ENCODE data around the gene WBP1. TPM values are rescaled to one million over a fixed set of nuclear protein-coding genes. Genes with fewer than 3 reads are reported as not detected.

WBP1 gene
- total RNA-seq, 1 donor from 2014 or later: 27.1 TPM

DNA sequence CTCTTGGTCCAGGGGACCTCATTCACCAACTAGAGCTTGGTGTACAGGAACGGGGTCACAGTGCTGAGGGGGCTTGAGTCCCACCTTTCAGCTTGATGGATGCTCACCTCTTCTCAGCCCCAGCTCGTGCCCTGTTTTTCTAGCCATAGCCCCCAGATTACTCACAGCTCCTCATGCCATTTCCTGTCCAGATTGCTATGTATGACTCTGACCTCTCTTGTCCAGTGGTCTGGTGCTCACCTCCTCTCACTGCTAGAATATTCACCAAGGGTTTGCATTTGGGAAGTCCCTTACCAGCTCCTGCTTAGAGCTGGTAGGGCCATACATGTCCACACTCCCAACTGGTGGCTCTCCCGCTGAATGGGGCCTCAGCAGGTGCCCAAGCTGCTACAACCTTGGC is 35.3 kb downstream of the WBP1 start:
- Histone ChIP-seq H3K27me3 (ENCODE audit: control insufficient read depth in 3 of 3, insufficient read depth in 3 of 3, low read length in 3 of 3) (peaks cover 15 to 21% (median 20%) of the 10 kb centered on the region in 3 donors), H3K9me3 (ENCODE audit: control insufficient read depth in 3 of 3, low read length in 3 of 3) (no peaks in the 10 kb centered on the region)

DNA sequence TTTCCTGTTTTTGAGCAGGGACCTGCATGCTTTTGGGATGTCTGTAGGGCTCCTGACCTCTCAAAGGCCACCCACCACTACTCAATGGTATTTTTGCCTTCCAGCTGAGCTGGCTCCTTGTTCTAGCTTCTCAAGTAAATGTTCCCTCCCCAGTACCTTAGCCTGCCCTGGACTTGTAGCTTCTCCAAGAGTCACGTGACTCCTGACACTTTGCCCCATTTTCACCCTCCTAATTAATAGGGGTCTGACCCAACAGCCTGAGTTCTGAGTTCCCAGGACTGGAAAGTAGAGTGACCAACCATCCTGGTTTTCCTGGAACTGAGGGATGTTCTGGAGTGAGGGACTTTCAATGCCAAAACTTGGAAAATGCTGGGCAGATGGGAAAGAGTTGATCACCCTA is 37.2 kb downstream of the WBP1 start:
- H3K9me3 ChIP-seq (ENCODE audit: control insufficient read depth in 3 of 3, low read length in 3 of 3): no peaks in the 10 kb centered on the region

More for the DNA sequence above, 35.3 kb downstream of the WBP1 start:
- Histone ChIP-seq H3K36me3 (ENCODE audit: control insufficient read depth in 3 of 3, insufficient read depth in 3 of 3, low read length in 3 of 3) (peaks cover 46 to 54% (median 49%) of the 10 kb centered on the region in 3 donors), H3K4me3 (ENCODE audit: low read length in 3 of 3) (no peak overlapping the region), H3K4me1 (ENCODE audit: control insufficient read depth in 3 of 3, insufficient read depth in 3 of 3, low read length in 3 of 3) (peaks cover 9 to 12% (median 11%) of the 10 kb centered on the region in 3 donors), H3K27ac (ENCODE audit: low read depth, low read length) (no peak overlapping the region), H3K9ac (ENCODE audit: low read depth in 1 of 3, low read length in 3 of 3) (no peak overlapping the region)

DNA sequence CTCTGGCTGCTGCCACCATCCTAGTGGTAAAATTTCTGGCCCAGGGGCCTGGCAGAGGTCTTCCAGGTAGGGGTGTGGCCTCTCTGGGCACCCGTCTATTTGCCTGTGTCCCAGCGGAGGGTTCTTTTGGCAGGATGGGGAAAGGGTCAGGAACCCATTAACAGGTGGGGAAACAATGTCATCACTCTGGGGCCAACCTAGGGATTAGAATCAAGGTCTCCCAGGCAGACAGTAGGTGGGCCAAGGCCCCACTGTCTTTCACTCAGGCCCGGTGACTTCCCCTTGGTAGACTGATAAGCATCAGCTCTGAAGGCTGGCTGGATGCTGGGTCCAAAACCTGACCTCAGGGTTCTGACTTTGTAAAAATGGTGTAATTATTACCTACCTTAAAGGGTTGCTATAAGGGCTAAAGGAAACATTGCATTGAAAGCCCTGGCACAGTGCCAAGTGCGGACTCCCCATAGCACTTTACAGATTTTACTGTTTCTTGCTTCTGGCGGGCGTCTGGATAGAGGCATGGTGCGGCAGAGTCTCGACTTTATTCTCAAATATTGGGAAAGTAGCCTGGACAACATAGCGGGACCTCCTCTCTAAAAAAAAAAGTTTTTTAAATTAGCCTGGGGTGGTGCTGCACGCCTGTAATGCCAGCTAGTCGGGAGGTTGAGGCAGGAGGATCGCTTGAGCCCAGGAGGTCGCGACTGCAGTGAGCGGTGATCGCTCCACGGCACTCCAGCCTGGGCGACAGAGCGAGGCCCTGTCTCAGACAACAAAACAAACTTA is 38.9 kb downstream of the WBP1 start:
- Histone ChIP-seq H3K27me3 (ENCODE audit: control insufficient read depth in 3 of 3, insufficient read depth in 3 of 3, low read length in 3 of 3) (peaks cover 45 to 56% (median 54%) of the 10 kb centered on the region in 3 donors), H3K27ac (ENCODE audit: low read depth, low read length) (no peak overlapping the region), H3K36me3 (ENCODE audit: control insufficient read depth in 3 of 3, insufficient read depth in 3 of 3, low read length in 3 of 3) (peaks cover 19 to 23% (median 20%) of the 10 kb centered on the region in 3 donors), H3K4me3 (ENCODE audit: low read length in 3 of 3) (peak overlapping the region; percentile 14 to 60 (median 59)), H3K9me3 (ENCODE audit: control insufficient read depth in 3 of 3, low read length in 3 of 3) (no peaks in the 10 kb centered on the region), H3K9ac (ENCODE audit: low read depth in 1 of 3, low read length in 3 of 3) (peak overlapping the region in 2 of 3 donors; percentile 33 to 40), H3K4me1 (ENCODE audit: control insufficient read depth in 3 of 3, insufficient read depth in 3 of 3, low read length in 3 of 3) (peaks cover 19 to 23% (median 21%) of the 10 kb centered on the region in 3 donors)

More for the DNA sequence above, 37.2 kb downstream of the WBP1 start:
- no peak overlapping the region for H3K9ac ChIP-seq (ENCODE audit: low read depth in 1 of 3, low read length in 3 of 3)
- no peak overlapping the region for H3K27ac ChIP-seq (ENCODE audit: low read depth, low read length)
- H3K4me3 ChIP-seq (ENCODE audit: low read length in 3 of 3): no peak overlapping the region
- peaks cover 36 to 39% (median 37%) of the 10 kb centered on the region in 3 donors for H3K36me3 ChIP-seq (ENCODE audit: control insufficient read depth in 3 of 3, insufficient read depth in 3 of 3, low read length in 3 of 3)
- peaks cover 32 to 40% (median 39%) of the 10 kb centered on the region in 3 donors for H3K27me3 ChIP-seq (ENCODE audit: control insufficient read depth in 3 of 3, insufficient read depth in 3 of 3, low read length in 3 of 3)
- H3K4me1 ChIP-seq (ENCODE audit: control insufficient read depth in 3 of 3, insufficient read depth in 3 of 3, low read length in 3 of 3): peaks cover 19 to 23% (median 21%) of the 10 kb centered on the region in 3 donors

DNA sequence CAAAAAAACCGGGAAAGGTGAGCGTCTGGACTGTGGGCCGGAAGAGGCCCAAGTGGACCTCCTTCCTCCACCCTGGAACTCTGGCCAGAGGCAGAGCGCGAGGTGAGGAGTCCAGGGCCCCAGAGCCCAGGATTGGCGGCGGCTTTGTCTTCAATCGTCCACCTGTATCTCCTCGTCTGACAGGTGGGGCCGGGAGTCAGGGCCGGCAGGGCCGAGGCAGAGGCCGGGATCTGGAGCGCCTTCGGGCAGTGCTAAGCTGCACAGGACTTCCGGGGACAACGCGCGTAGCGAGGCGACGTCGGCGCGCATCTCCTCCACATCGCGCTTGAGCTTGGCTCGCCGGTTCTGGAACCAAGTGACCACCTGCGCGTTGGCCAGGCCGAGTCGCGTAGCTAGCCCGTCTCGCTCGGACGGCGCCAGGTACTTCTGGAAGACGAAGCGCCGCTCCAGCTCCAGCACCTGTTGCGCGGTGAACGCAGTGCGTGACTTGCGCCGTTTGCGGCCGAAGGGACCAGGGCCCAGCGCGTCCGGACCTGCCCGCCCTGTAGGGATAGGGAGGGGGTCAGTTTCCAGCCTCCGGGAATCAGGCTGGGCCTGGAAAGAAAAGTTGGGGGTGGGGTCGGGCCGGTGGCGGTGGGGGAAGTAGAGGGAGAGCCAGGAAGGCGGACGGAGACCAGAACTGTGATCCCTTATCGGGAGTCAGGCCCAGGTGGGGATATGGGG is 39.7 kb downstream of the WBP1 start:
- Histone ChIP-seq H3K36me3 (ENCODE audit: control insufficient read depth in 3 of 3, insufficient read depth in 3 of 3, low read length in 3 of 3) (peaks cover 11 to 15% (median 12%) of the 10 kb centered on the region in 3 donors), H3K4me1 (ENCODE audit: control insufficient read depth in 3 of 3, insufficient read depth in 3 of 3, low read length in 3 of 3) (peaks cover 19 to 23% (median 23%) of the 10 kb centered on the region in 3 donors), H3K9me3 (ENCODE audit: control insufficient read depth in 3 of 3, low read length in 3 of 3) (no peaks in the 10 kb centered on the region), H3K27me3 (ENCODE audit: control insufficient read depth in 3 of 3, insufficient read depth in 3 of 3, low read length in 3 of 3) (peaks cover 47 to 64% (median 62%) of the 10 kb centered on the region in 3 donors), H3K9ac (ENCODE audit: low read depth in 1 of 3, low read length in 3 of 3) (peak overlapping the region; percentile 28 to 40 (median 33)), H3K27ac (ENCODE audit: low read depth, low read length) (no peak overlapping the region), H3K4me3 (ENCODE audit: low read length in 3 of 3) (peak overlapping the region; percentile 59 to 66 (median 60))

DNA sequence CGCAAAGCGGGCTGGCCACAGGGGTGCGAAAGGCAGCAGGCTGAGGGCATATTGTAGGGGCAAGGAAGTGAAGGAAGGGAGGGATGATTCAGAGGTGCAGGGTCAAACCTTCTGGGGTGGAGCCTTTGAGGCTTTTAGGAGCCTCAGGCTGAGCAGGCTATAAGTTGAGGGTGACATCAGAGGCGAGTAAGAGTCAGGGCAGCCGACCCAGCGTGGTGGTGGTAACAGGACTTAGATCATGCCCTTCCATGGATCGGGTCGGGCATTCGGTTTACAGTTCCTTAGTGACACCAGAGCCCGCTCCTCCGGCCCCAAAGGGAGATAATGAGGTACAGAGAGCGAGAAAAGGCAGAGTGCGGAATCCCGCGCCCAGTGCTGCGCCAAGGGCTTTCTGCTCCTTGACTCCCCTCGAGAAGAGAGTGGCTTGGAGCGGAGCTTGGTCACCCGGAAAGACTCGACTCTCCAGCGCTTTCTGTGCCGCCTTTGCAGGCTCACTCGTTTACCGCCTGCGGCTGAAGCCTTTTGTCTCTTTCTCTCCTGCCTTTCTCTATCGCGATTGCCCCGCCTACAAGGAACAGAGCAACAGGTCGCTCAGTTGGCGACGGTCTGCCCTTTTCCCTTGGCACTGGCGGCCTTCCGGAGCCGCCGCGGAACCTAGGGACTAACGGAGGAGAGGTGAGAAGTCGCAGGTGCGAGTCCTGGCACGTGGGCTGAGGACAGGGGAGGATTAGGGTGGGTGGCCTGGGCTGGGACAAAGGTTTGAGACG is 40.4 kb downstream of the WBP1 start:
- Histone ChIP-seq H3K27me3 (ENCODE audit: control insufficient read depth in 3 of 3, insufficient read depth in 3 of 3, low read length in 3 of 3) (peaks cover 47 to 70% (median 62%) of the 10 kb centered on the region in 3 donors), H3K4me3 (ENCODE audit: low read length in 3 of 3) (peak overlapping the region; percentile 59 to 66 (median 60)), H3K9ac (ENCODE audit: low read depth in 1 of 3, low read length in 3 of 3) (peak overlapping the region; percentile 29 to 68 (median 30)), H3K36me3 (ENCODE audit: control insufficient read depth in 3 of 3, insufficient read depth in 3 of 3, low read length in 3 of 3) (peaks cover 4 to 8% (median 5%) of the 10 kb centered on the region in 3 donors), H3K9me3 (ENCODE audit: control insufficient read depth in 3 of 3, low read length in 3 of 3) (no peaks in the 10 kb centered on the region), H3K4me1 (ENCODE audit: control insufficient read depth in 3 of 3, insufficient read depth in 3 of 3, low read length in 3 of 3) (peaks cover 20 to 23% (median 23%) of the 10 kb centered on the region in 3 donors), H3K27ac (ENCODE audit: low read depth, low read length) (no peak overlapping the region)

DNA sequence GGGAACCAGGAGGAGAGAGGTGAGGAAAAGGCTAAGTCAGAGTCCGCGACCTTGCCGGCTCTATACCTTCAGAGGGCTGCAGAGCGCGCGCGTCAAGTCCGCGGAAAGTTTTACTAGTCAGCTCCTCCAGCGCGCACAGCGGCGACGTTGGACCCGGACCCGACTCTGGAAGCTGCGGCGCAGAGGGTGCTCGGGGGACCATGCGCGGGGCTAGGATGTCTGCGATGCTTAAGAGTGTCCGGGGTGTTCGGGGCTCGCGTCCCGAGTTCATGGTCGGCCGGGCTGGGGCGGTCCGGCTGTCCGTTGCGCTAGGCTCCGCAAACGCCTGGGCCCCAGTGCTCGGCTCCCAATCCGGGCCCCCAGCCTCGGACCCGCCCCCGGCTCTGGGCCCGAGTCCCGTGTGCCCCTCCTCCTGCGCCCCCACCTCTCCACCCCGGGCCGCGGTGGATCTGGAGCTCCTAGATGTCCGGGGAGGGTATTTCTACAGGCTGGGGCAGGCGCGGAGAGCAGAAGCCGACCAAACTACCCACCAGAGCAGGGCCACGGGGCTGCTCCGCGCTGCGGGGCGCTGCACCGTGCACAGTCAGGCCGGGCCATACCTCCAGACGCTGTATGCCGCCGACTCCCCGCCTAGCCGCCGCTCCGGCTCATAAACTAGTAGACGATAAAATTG is 41.2 kb downstream of the WBP1 start, which contains the start of gene LBX2:
Gene LBX2, minus strand, starts transcription at position 337 of the 673 bp plus-strand sequence. Its CDS starts 66 bp downstream, at position 271.
- Histone ChIP-seq H3K4me3 (ENCODE audit: low read length in 3 of 3) (peak within 1 kb of the TSS; percentile 59 to 66 (median 60)), H3K9ac (ENCODE audit: low read depth in 1 of 3, low read length in 3 of 3) (peak within 1 kb of the TSS; percentile 29 to 68 (median 30)), H3K27me3 (ENCODE audit: control insufficient read depth in 3 of 3, insufficient read depth in 3 of 3, low read length in 3 of 3) (peaks cover 47 to 75% (median 66%) of the 10 kb centered on the region in 3 donors), H3K4me1 (ENCODE audit: control insufficient read depth in 3 of 3, insufficient read depth in 3 of 3, low read length in 3 of 3) (peaks cover 27 to 29% (median 28%) of the 10 kb centered on the region in 3 donors), H3K9me3 (ENCODE audit: control insufficient read depth in 3 of 3, low read length in 3 of 3) (no peaks in the 10 kb centered on the region), H3K36me3 (ENCODE audit: control insufficient read depth in 3 of 3, insufficient read depth in 3 of 3, low read length in 3 of 3) (peaks cover 0 to under 1% (median 0%) of the 10 kb centered on the region in 3 donors), H3K27ac (ENCODE audit: low read depth, low read length) (no peak within 1 kb of the TSS)

DNA sequence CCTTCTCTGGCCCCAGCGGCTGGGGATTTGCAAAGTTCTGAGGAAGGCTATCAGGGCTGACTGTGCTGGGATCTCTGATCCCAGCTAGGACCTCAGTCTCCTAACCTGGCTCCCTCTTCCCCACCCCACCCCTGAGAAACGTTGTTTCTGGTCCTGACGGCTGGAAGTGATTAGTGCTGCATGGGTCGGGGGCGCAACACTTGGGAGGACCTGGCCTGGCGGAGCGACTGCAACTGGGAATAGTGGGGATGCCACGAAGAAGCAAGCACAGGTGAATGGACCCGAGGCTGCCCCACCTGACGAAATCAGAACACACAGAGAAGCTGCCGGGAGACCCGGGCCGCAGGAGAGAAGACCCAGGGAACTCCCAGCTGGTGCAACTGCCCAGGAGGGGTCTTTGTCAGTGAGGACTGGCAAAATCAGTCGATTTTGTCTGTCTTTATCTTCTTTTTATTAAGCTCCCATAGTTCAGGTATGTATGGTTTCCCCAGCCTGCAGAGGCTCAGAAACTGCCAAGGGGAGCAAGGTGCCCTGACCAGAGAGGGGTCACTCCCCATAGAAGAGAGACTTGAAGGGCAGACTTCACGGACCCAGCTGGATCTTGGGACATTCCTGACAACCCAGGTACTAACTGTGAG is 41.8 kb downstream of the WBP1 start:
- Histone ChIP-seq H3K4me1 (ENCODE audit: control insufficient read depth in 3 of 3, insufficient read depth in 3 of 3, low read length in 3 of 3) (peaks cover 27 to 30% (median 28%) of the 10 kb centered on the region in 3 donors), H3K27me3 (ENCODE audit: control insufficient read depth in 3 of 3, insufficient read depth in 3 of 3, low read length in 3 of 3) (peaks cover 53 to 75% (median 66%) of the 10 kb centered on the region in 3 donors), H3K4me3 (ENCODE audit: low read length in 3 of 3) (no peak overlapping the region), H3K27ac (ENCODE audit: low read depth, low read length) (no peak overlapping the region), H3K9ac (ENCODE audit: low read depth in 1 of 3, low read length in 3 of 3) (no peak overlapping the region), H3K9me3 (ENCODE audit: control insufficient read depth in 3 of 3, low read length in 3 of 3) (no peaks in the 10 kb centered on the region), H3K36me3 (ENCODE audit: control insufficient read depth in 3 of 3, insufficient read depth in 3 of 3, low read length in 3 of 3) (peaks cover 4 to 5% (median 5%) of the 10 kb centered on the region in 3 donors)

DNA sequence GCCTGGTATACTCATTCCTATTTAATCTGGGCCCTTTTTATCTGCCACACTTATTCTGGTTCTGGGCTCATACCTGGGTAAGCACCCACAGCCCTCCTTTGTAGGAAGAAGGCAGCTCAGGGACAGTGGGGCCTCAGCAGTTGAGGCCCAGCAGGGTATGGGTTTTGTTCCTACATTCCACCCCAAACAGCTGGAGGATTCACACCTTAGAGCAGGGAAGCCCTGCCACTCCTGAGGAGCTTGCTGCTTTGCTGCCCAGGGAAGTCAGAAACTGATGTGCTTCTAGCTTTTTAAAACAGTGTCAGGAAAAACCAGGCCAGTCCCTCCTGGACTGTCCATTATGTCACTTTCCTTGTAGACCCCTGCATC is 42.3 kb downstream of the WBP1 start:
- H3K4me3 ChIP-seq (ENCODE audit: low read length in 3 of 3): no peak overlapping the region
- no peak overlapping the region for H3K27ac ChIP-seq (ENCODE audit: low read depth, low read length)
- peaks cover 29 to 35% (median 30%) of the 10 kb centered on the region in 3 donors for H3K4me1 ChIP-seq (ENCODE audit: control insufficient read depth in 3 of 3, insufficient read depth in 3 of 3, low read length in 3 of 3)
- peaks cover 54 to 80% (median 66%) of the 10 kb centered on the region in 3 donors for H3K27me3 ChIP-seq (ENCODE audit: control insufficient read depth in 3 of 3, insufficient read depth in 3 of 3, low read length in 3 of 3)
- no peaks in the 10 kb centered on the region for H3K9me3 ChIP-seq (ENCODE audit: control insufficient read depth in 3 of 3, low read length in 3 of 3)
- peaks cover 10% of the 10 kb centered on the region in 3 donors for H3K36me3 ChIP-seq (ENCODE audit: control insufficient read depth in 3 of 3, insufficient read depth in 3 of 3, low read length in 3 of 3)
- H3K9ac ChIP-seq (ENCODE audit: low read depth in 1 of 3, low read length in 3 of 3): no peak overlapping the region

All from skeletal muscle tissue (tissue), 4 donors.